ENCODE data around the gene TIMP2. TPM values are rescaled to one million over a fixed set of nuclear protein-coding genes. Genes with fewer than 3 reads are reported as not detected.

TIMP2 gene
- total RNA-seq, 1 donor = 29.6 TPM

- DNase-seq (ENCODE audit: low read depth in 2 of 3, low spot score in 2 of 3) = peak; percentile 98 to 99 (median 99)
Observed at GRCh38 chr17:78840780-78841611, 84.2 kb downstream of the TIMP2 start, which contains the start of gene USP36. Gene USP36 (minus strand): TSS chr17:78840814. CDS start chr17:78836363, 4,451 bp downstream.

- no peak for DNase-seq (ENCODE audit: low read depth in 2 of 3, low spot score in 2 of 3)
Observed at GRCh38 chr17:78840530-78840779, 84.7 kb downstream of the TIMP2 start.

- peak in 1 of 3 donors; percentile 42 for DNase-seq (ENCODE audit: low read depth in 2 of 3, low spot score in 2 of 3)
Observed at GRCh38 chr17:78839762-78840529, 85.2 kb downstream of the TIMP2 start.

GRCh38 chr17:78839235-78839761 is 85.9 kb downstream of the TIMP2 start:
- no peak for DNase-seq (ENCODE audit: low read depth in 2 of 3, low spot score in 2 of 3)

GRCh38 chr17:78838574-78839005 is 86.6 kb downstream of the TIMP2 start:
- no peak for DNase-seq (ENCODE audit: low read depth in 2 of 3, low spot score in 2 of 3)

GRCh38 chr17:78836420-78837021 is 88.7 kb downstream of the TIMP2 start:
- DNase-seq (ENCODE audit: low read depth in 2 of 3, low spot score in 2 of 3) = no peak

GRCh38 chr17:78834571-78834970 is 90.6 kb downstream of the TIMP2 start:
- no peak for DNase-seq (ENCODE audit: low read depth in 2 of 3, low spot score in 2 of 3)

- DNase-seq (ENCODE audit: low read depth in 2 of 3, low spot score in 2 of 3) = no peak
Observed at GRCh38 chr17:78832541-78832810, 92.7 kb downstream of the TIMP2 start.

GRCh38 chr17:78831688-78832540 is 93.3 kb downstream of the TIMP2 start:
- no peak for DNase-seq (ENCODE audit: low read depth in 2 of 3, low spot score in 2 of 3)

- no peak for DNase-seq (ENCODE audit: low read depth in 2 of 3, low spot score in 2 of 3)
Observed at GRCh38 chr17:78829477-78829876, 95.7 kb downstream of the TIMP2 start.

- no peak for DNase-seq (ENCODE audit: low read depth in 2 of 3, low spot score in 2 of 3)
Observed at GRCh38 chr17:78828470-78829185, 96.6 kb downstream of the TIMP2 start.

- no peak for DNase-seq (ENCODE audit: low read depth in 2 of 3, low spot score in 2 of 3)
Observed at GRCh38 chr17:78826836-78827509, 98.2 kb downstream of the TIMP2 start.

- no peak for DNase-seq (ENCODE audit: low read depth in 2 of 3, low spot score in 2 of 3)
Observed at GRCh38 chr17:78826421-78826820, 98.8 kb downstream of the TIMP2 start.

- DNase-seq (ENCODE audit: low read depth in 2 of 3, low spot score in 2 of 3) = no peak
Observed at GRCh38 chr17:78825696-78826095, 99.5 kb downstream of the TIMP2 start.

GRCh38 chr17:78824240-78824639 is 100.9 kb downstream of the TIMP2 start:
- no peak for DNase-seq (ENCODE audit: low read depth in 2 of 3, low spot score in 2 of 3)

- no peak for DNase-seq (ENCODE audit: low read depth in 2 of 3, low spot score in 2 of 3)
Observed at GRCh38 chr17:78823282-78824046, 101.7 kb downstream of the TIMP2 start.

- no peak for DNase-seq (ENCODE audit: low read depth in 2 of 3, low spot score in 2 of 3)
Observed at GRCh38 chr17:78822552-78822951, 102.6 kb downstream of the TIMP2 start.

- DNase-seq (ENCODE audit: low read depth in 2 of 3, low spot score in 2 of 3) = no peak
Observed at GRCh38 chr17:78821961-78822360, 103.2 kb downstream of the TIMP2 start.

- DNase-seq (ENCODE audit: low read depth in 2 of 3, low spot score in 2 of 3) = no peak
Observed at GRCh38 chr17:78820841-78821240, 104.3 kb downstream of the TIMP2 start.

Data from hematopoietic multipotent progenitor cell (in vitro differentiated cells).